ENCODE measurements around the gene PPA1.

- TF ChIP-seq, protein P1, sequence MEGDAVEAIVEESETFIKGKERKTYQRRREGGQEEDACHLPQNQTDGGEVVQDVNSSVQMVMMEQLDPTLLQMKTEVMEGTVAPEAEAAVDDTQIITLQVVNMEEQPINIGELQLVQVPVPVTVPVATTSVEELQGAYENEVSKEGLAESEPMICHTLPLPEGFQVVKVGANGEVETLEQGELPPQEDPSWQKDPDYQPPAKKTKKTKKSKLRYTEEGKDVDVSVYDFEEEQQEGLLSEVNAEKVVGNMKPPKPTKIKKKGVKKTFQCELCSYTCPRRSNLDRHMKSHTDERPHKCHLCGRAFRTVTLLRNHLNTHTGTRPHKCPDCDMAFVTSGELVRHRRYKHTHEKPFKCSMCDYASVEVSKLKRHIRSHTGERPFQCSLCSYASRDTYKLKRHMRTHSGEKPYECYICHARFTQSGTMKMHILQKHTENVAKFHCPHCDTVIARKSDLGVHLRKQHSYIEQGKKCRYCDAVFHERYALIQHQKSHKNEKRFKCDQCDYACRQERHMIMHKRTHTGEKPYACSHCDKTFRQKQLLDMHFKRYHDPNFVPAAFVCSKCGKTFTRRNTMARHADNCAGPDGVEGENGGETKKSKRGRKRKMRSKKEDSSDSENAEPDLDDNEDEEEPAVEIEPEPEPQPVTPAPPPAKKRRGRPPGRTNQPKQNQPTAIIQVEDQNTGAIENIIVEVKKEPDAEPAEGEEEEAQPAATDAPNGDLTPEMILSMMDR (IDR thresholded peaks at IDR 0.05) = no peak
- TF ChIP-seq POLR2AphosphoS5 (IDR thresholded peaks at IDR 0.05) (no peak), POLR2A (IDR thresholded peaks at IDR 0.05) (no peak), EP300 (IDR thresholded peaks at IDR 0.05; ENCODE audit: low read depth) (no peak)
Observed at GRCh38 chr10:70253878-70254765, 20.9 kb upstream of the PPA1 start.
